GM12874 (cell line): ENCODE data around the gene ACOXL.

ENCODE experiments used
- TF ChIP-seq, protein P1 (sequence below): IDR thresholded peaks from 2 replicates; pipeline ENCODE4 v1.5.1; 2011; ENCODE audit warnings: low read depth, mild to moderate bottlenecking, control low read depth, low read length, moderate library complexity; ENCODE audit not compliant: insufficient read depth

ACOXL gene

GRCh38 chr2:110718382-110718781 lies 14.0 kb upstream of the ACOXL start:
- TF ChIP-seq, protein P1, sequence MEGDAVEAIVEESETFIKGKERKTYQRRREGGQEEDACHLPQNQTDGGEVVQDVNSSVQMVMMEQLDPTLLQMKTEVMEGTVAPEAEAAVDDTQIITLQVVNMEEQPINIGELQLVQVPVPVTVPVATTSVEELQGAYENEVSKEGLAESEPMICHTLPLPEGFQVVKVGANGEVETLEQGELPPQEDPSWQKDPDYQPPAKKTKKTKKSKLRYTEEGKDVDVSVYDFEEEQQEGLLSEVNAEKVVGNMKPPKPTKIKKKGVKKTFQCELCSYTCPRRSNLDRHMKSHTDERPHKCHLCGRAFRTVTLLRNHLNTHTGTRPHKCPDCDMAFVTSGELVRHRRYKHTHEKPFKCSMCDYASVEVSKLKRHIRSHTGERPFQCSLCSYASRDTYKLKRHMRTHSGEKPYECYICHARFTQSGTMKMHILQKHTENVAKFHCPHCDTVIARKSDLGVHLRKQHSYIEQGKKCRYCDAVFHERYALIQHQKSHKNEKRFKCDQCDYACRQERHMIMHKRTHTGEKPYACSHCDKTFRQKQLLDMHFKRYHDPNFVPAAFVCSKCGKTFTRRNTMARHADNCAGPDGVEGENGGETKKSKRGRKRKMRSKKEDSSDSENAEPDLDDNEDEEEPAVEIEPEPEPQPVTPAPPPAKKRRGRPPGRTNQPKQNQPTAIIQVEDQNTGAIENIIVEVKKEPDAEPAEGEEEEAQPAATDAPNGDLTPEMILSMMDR, result no peak

- TF ChIP-seq, protein P1, result no peak
These were observed 13.4 kb upstream of the ACOXL start for GRCh38 chr2:110718990-110719389.

DNA sequence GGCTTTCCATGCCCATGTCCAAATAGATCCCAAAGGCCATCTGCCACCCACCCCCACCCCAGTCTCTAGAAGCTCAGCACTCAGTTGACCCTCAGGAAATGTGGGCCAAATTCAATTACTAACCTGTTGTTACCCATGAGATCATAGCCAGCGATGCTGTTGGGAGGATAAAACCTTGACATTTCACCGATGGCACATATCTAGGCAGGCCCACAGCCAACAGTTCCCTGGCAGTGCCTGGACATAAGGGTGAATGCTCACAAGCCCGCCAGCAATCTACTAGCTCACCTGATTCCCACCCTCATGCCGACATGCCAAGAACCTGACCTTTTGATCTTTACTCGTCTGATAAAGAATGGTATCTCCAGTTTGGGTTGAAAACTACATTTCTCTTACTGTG lies 11.8 kb upstream of the ACOXL start:
- TF ChIP-seq, protein P1, result no peak

- TF ChIP-seq, protein P1, result no peak
These were observed 7.6 kb upstream of the ACOXL start for GRCh38 chr2:110724820-110725219.

DNA sequence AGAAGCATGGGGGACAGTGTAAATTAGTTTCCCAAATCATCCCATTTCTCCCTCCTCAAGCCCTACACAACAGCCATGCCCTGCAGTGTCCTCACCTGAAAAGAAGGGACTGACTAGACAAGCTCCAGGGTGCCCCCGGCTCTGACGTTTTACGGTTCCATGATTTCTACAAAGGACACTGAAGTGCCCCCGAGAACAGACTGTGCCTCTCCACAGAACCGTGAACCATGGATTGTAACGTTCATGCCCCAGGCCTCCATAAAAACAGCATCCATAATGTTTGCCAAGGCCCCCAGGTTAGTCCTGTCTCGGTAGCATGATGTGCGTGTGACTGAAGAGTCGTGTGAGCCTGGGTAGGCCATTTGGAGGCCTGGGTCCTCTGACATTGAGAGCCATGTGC lies 7.0 kb upstream of the ACOXL start:
- TF ChIP-seq, protein P1, result no peak

DNA sequence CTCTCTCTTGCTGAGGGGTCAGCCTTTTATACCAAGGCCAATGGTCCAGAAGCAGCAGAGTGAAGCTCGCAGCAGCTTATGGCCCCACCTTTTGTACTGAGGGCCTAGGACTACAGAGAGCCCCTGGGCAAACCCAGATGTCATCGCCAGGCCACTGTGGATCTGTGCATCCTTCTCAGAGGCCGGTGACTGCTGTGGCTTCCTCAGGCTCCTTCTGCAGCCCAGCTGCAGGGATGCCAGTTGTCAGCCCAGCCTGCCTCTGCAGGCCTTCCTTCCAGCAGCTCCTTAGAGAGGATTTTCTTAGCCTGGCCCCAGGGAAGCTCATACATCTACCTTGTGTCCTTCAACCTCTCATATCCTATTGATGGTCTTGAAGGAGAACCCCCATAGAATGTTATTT lies 6.5 kb upstream of the ACOXL start:
- TF ChIP-seq, protein P1, result no peak

- TF ChIP-seq, protein P1, result no peak
These were observed 6.1 kb upstream of the ACOXL start for GRCh38 chr2:110726285-110726684.

DNA sequence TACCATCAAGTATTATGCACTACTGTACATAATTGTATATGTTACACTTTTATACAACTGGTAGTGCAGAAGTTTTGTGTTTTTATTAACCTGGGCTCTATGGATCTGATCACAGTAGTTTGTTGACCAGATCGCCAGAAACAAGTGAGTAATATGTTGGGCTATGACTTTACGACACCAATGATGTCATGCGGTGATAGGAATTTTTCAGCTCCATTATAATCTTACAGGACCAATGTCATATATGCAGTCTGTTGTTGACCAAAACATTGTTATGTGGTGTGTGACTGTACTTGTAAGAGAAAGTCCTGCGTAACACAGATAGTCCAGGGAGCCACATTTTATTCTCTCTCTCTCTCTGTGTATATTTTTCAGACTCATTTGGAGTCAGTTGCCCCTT lies 4.5 kb upstream of the ACOXL start:
- TF ChIP-seq, protein P1, result no peak
